HG03521 (cell line): ENCODE measurements around the gene DPEP2.
"Not testable (repeated sequence)": the region's sequence is repeated elsewhere in the genome, so short reads cannot be mapped to it uniquely, and the experiment has no call there.

Experiments used
- ATAC-seq: cut with Tn5 transposase; IDR thresholded peaks from one replicate; pipeline ENCODE4 v1.9.1; 2021; ENCODE audit warnings: mild to moderate bottlenecking, moderate library complexity; ENCODE audit not compliant: unreplicated experiment

DPEP2 gene

GRCh38 chr16:68005786-68006286 is 6.6 kb upstream of the DPEP2 start:
- no peak for ATAC-seq

- ATAC-seq: no peak
Measured at GRCh38 chr16:68005211-68005610, 5.9 kb upstream of the DPEP2 start.

- no peak for ATAC-seq
Measured at GRCh38 chr16:68003031-68003430, 3.7 kb upstream of the DPEP2 start.

GRCh38 chr16:68000450-68000849 is 1.2 kb upstream of the DPEP2 start:
- ATAC-seq: no peak

- ATAC-seq: no peak
Measured at GRCh38 chr16:67999985-68000384, 701 bp upstream of the DPEP2 start.

GRCh38 chr16:67998231-67998778 is 979 bp downstream of the DPEP2 start:
- not testable (repeated sequence) for ATAC-seq

- no peak for ATAC-seq
Measured at GRCh38 chr16:67996666-67997065, 2.6 kb downstream of the DPEP2 start.

GRCh38 chr16:67995423-67995822 is 3.9 kb downstream of the DPEP2 start:
- no peak for ATAC-seq

GRCh38 chr16:67994040-67994408 is 5.3 kb downstream of the DPEP2 start:
- not testable (repeated sequence) for ATAC-seq

GRCh38 chr16:67993207-67994039 is 5.9 kb downstream of the DPEP2 start:
- ATAC-seq: peak; percentile 61

- no peak for ATAC-seq
Measured at GRCh38 chr16:67992661-67993206, 6.5 kb downstream of the DPEP2 start.

GRCh38 chr16:67990018-67990386 is 9.3 kb downstream of the DPEP2 start:
- ATAC-seq: no peak

- ATAC-seq: no peak
Measured at GRCh38 chr16:67989322-67990017, 9.8 kb downstream of the DPEP2 start.

- ATAC-seq: no peak
Measured at GRCh38 chr16:67988675-67989074, 10.6 kb downstream of the DPEP2 start.

GRCh38 chr16:67987460-67988160 is 11.7 kb downstream of the DPEP2 start:
- no peak for ATAC-seq

- no peak for ATAC-seq
Measured at GRCh38 chr16:67986949-67987348, 12.3 kb downstream of the DPEP2 start.

- no peak for ATAC-seq
Measured at GRCh38 chr16:67982011-67982696, 17.1 kb downstream of the DPEP2 start.

GRCh38 chr16:67979955-67980678 is 19.2 kb downstream of the DPEP2 start, which contains the start of gene DPEP3:
DPEP3 (minus strand) TSS chr16:67980499; CDS start chr16:67980380, 119 bp downstream.
- ATAC-seq: no peak

- ATAC-seq: no peak
Measured at GRCh38 chr16:67977469-67978227, 21.6 kb downstream of the DPEP2 start.
